SU-DHL-6 (cell line): ENCODE data around the gene OR6Q1.

Experiments
- CTCF ChIP-seq: fragments of 200-600 bp; sonication (generic); IDR thresholded peaks from one replicate; pipeline ENCODE4 v1.5.1; 2017; ENCODE audit warnings: antibody characterized with exemption, mild to moderate bottlenecking, low read length, moderate library complexity; ENCODE audit not compliant: insufficient read depth, poor library complexity, severe bottlenecking
- EZH2phosphoT487 ChIP-seq: fragments of 200-600 bp; sonication (generic), shearing (Covaris generic); conservative IDR thresholded peaks from 2 replicates; pipeline ENCODE4 v1.6.1; 2018; ENCODE audit warnings: mild to moderate bottlenecking, antibody characterized with exemption, low read length, moderate library complexity, mixed read lengths

- no peak for TF ChIP-seq EZH2phosphoT487
- TF ChIP-seq CTCF: no peak
These were observed 15.5 kb downstream of the OR6Q1 start for GRCh38 chr11:58046231-58046630.
